GM19351 (cell line): ENCODE measurements around the gene EPM2A.
A peak's percentile ranks its signal among the peaks of the same experiment; 100 is the strongest.
"Not testable (repeated sequence)": the region's sequence is repeated elsewhere in the genome, so short reads cannot be mapped to it uniquely, and the experiment has no call there.

ENCODE experiments used
- ATAC-seq: cut with Tn5 transposase; IDR thresholded peaks from one replicate; pipeline ENCODE4 v1.9.1; 2021; ENCODE audit warnings: mild to moderate bottlenecking, moderate library complexity; ENCODE audit not compliant: unreplicated experiment

Gene EPM2A

GRCh38 chr6:145735356-145736165, at the start of gene EPM2A:
Gene EPM2A, minus strand, starts transcription at chr6:145735520. Its CDS starts 22 bp downstream, at chr6:145735498.
- peak; percentile 80 for ATAC-seq

GRCh38 chr6:145784683-145785082, 49.4 kb upstream of the EPM2A start:
- peak; percentile 92 for ATAC-seq

GRCh38 chr6:145783796-145784195, 48.5 kb upstream of the EPM2A start:
- ATAC-seq = no peak

- ATAC-seq = no peak
Measured at GRCh38 chr6:145772846-145773245, 37.5 kb upstream of the EPM2A start.

- no peak for ATAC-seq
Measured at GRCh38 chr6:145765449-145765848, 30.1 kb upstream of the EPM2A start.

GRCh38 chr6:145763742-145764141, 28.4 kb upstream of the EPM2A start:
- ATAC-seq = no peak

GRCh38 chr6:145761584-145761983, 26.3 kb upstream of the EPM2A start:
- peak; percentile 61 for ATAC-seq

- no peak for ATAC-seq
Measured at GRCh38 chr6:145758113-145758512, 22.8 kb upstream of the EPM2A start.

GRCh38 chr6:145756170-145756662, 20.9 kb upstream of the EPM2A start:
- no peak for ATAC-seq

GRCh38 chr6:145755682-145756081, 20.4 kb upstream of the EPM2A start:
- no peak for ATAC-seq

GRCh38 chr6:145752638-145753037, 17.3 kb upstream of the EPM2A start:
- ATAC-seq = no peak

- ATAC-seq = peak; percentile 94
Measured at GRCh38 chr6:145749632-145750031, 14.3 kb upstream of the EPM2A start.

GRCh38 chr6:145745861-145746260, 10.5 kb upstream of the EPM2A start:
- no peak for ATAC-seq

- ATAC-seq = no peak
Measured at GRCh38 chr6:145744619-145745018, 9.3 kb upstream of the EPM2A start.

GRCh38 chr6:145743332-145743731, 8.0 kb upstream of the EPM2A start:
- ATAC-seq = no peak

- ATAC-seq = not testable (repeated sequence)
Measured at GRCh38 chr6:145742472-145742871, 7.2 kb upstream of the EPM2A start.

- not testable (repeated sequence) for ATAC-seq
Measured at GRCh38 chr6:145739685-145740084, 4.4 kb upstream of the EPM2A start.

- ATAC-seq = no peak
Measured at GRCh38 chr6:145738265-145738664, 2.9 kb upstream of the EPM2A start.

GRCh38 chr6:145736661-145737144, 1.4 kb upstream of the EPM2A start:
- no peak for ATAC-seq

- peak; percentile 61 for ATAC-seq
Measured at GRCh38 chr6:145734486-145735355, 599 bp downstream of the EPM2A start.

- ATAC-seq = no peak
Measured at GRCh38 chr6:145733810-145734209, 1.5 kb downstream of the EPM2A start.
